Left renal pelvis (tissue), 4 donors: Measurements from ENCODE around the gene CX3CL1. TPM values are rescaled to one million over a fixed set of nuclear protein-coding genes. Genes with fewer than 3 reads are reported as not detected.

Experiments used
- DNase-seq, 4 donors: peaks; one replicate each; pipeline ENCODE4 v3.0.0-alpha.2; 2013; ENCODE audit warnings: low read depth in 4 of 4, low spot score in 3 of 4
- polyA plus RNA-seq, 4 donors: library from polyadenylated mRNA; unstranded; fragments of 120-200 nt; gene quantifications; one replicate each; pipeline ENCODE4 v1.2.1, GENCODE V29; 2013; ENCODE audit not compliant: insufficient read length in 4 of 4

CX3CL1 gene
- polyA plus RNA-seq, 4 donors = 12.6 to 34.7 (median 28.4) TPM

DNA sequence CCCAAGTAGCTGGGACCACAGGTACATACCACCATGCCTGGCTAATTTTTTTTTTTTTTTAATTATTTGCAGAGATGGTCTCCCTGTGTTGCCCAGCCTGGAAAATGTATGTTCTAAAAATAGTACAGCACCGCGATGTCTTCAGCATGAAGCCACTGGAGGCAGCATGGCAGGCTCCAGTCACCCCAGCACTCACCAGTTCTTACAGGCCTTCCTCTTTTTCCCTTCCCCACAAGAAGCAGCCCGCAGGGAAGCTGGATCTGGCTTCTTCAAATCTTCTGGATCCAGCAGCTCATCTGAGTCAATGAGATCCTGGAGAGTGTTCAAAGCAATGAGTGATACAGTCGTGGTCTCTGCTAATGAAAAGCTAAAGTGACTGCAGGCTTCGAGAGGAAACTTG is 58.7 kb downstream of the CX3CL1 start:
- no peak for DNase-seq

DNA sequence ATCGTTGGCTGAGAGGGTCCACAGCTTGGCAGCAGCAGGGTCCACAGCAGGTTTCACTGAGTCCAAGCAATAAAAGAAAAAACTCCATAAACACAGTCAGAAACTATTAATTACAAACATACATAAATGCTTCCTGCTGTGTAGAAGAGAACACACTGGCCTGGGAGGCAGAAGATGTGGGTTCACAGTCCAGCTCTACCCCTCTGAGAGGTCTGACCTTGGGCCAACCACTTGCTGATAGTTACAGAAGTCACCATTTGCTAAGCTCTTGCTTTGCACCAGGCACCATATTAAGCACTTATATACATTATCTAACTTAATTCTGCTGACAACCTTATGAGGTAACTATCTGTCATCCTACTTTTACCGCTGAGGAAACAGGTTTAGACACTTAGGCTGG is 60.2 kb downstream of the CX3CL1 start:
- DNase-seq = no peak

DNA sequence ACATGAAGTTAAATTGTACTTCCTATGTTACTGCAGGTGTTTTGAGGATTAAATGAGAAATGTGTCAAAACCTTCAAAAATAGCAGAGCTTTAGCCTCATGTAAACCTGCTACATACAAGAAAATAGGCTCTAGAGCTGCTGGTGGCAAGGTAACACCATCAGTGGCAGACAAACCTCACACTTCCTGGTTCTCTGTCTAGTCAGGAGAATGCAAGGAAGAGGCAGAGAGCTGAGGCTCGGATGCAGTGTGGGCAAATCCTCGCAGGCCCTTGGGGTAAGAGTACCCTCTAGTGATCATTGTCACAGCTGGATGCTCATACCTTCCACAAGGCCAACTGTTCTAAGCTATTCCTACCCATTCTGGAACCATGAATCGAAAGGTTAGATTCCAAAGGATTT is 60.7 kb downstream of the CX3CL1 start:
- no peak for DNase-seq

DNA sequence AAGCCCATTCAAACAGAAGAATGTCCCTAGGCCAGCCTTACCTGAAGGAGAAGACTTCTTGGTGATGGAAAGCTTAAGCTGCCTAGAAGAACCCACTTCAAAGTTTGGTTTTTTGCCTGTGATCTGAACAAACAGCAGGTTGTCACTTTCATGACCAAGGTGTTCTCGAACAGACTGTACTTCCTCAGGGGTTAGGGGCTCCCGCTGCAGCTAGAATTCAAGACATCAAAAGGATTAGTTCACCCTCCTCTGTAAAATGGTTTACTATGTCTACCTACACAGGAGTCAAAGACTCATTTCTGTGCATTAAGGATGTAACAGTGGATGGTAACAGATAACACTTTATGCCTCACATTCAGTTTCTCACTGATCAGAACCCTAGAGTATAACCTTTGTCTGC is 61.7 kb downstream of the CX3CL1 start:
- DNase-seq = no peak

Other genes with a start within 250 kb of the CX3CL1 start
- gene PSME3IP1, start 186.5 kb upstream of the CX3CL1 start, polyA plus RNA-seq = 100 to 1,000 TPM in 3 of 4 donors, 10 to 100 TPM in 1; 78.3 to 124 (median 120) TPM
- gene RSPRY1, start 186.2 kb upstream of the CX3CL1 start, polyA plus RNA-seq = 10 to 100 TPM; 36.0 to 52.2 (median 48.9) TPM
- 100 to 1,000 TPM in 1 of 4 donors, 10 to 100 TPM in 3; 68.2 to 101 (median 87.3) TPM for gene ARL2BP, start 127.2 kb upstream of the CX3CL1 start, polyA plus RNA-seq
- gene PLLP, start 87.8 kb upstream of the CX3CL1 start, polyA plus RNA-seq = 10 to 100 TPM in 3 of 4 donors, 1 to 10 TPM in 1; 2.0 to 31.9 (median 17.8) TPM
- gene CCL22, start 13.7 kb upstream of the CX3CL1 start, polyA plus RNA-seq = under 1 TPM; 0.04 to 0.15 (median 0.11) TPM
- under 1 TPM in 2 of 4 donors, not detected in 2; 0.41 to 0.56 TPM for gene CCL17, start 32.3 kb downstream of the CX3CL1 start, polyA plus RNA-seq
- gene CIAPIN1, start 74.9 kb downstream of the CX3CL1 start, polyA plus RNA-seq = 10 to 100 TPM; 52.6 to 96.9 (median 90.0) TPM
- 100 to 1,000 TPM in 1 of 4 donors, 10 to 100 TPM in 3; 41.2 to 113 (median 89.9) TPM for gene COQ9, start 75.0 kb downstream of the CX3CL1 start, polyA plus RNA-seq
- 10 to 100 TPM; 69.6 to 89.1 (median 82.8) TPM for gene POLR2C, start 90.2 kb downstream of the CX3CL1 start, polyA plus RNA-seq
- 10 to 100 TPM; 23.8 to 37.8 (median 28.2) TPM for gene DOK4, start 114.0 kb downstream of the CX3CL1 start, polyA plus RNA-seq
- gene CCDC102A, start 164.1 kb downstream of the CX3CL1 start, polyA plus RNA-seq = 10 to 100 TPM; 13.4 to 33.7 (median 18.6) TPM
- 1 to 10 TPM in 2 of 4 donors, under 1 TPM in 2; 0.34 to 1.3 (median 1.1) TPM for gene ADGRG5, start 170.2 kb downstream of the CX3CL1 start, polyA plus RNA-seq